IPS-18c (cell line): ENCODE data around the gene LYL1.

Experiments used
- H3K4me3 ChIP-seq: 2 replicates; pipeline ENCODE4 v1.7.0; 2013; ENCODE audit warnings: low read depth, mild to moderate bottlenecking, low read length, moderate library complexity; ENCODE audit not compliant: insufficient read depth
- H3K9me3 ChIP-seq: one replicate; pipeline ENCODE4 v1.6.1; 2013; ENCODE audit warnings: mild to moderate bottlenecking, low read length, moderate library complexity; ENCODE audit not compliant: control insufficient read depth, insufficient read depth

The LYL1 gene

GRCh38 chr19:13070425-13071140 lies 32.1 kb downstream of the LYL1 start:
- H3K9me3 ChIP-seq, result peaks cover 5% of the 10 kb centered on the region
- H3K4me3 ChIP-seq, result no peak overlapping the region

- H3K4me3 ChIP-seq, result no peak overlapping the region
- H3K9me3 ChIP-seq, result peaks cover 5% of the 10 kb centered on the region
Observed at GRCh38 chr19:13069415-13070359, 33.0 kb downstream of the LYL1 start.

- Histone ChIP-seq H3K9me3 (peaks cover 2% of the 10 kb centered on the region), H3K4me3 (no peak overlapping the region)
Observed at GRCh38 chr19:13068085-13068846, 34.4 kb downstream of the LYL1 start.

- H3K4me3 ChIP-seq, result no peak overlapping the region
- peaks cover 2% of the 10 kb centered on the region for H3K9me3 ChIP-seq
Observed at GRCh38 chr19:13066933-13067807, 35.5 kb downstream of the LYL1 start.

DNA sequence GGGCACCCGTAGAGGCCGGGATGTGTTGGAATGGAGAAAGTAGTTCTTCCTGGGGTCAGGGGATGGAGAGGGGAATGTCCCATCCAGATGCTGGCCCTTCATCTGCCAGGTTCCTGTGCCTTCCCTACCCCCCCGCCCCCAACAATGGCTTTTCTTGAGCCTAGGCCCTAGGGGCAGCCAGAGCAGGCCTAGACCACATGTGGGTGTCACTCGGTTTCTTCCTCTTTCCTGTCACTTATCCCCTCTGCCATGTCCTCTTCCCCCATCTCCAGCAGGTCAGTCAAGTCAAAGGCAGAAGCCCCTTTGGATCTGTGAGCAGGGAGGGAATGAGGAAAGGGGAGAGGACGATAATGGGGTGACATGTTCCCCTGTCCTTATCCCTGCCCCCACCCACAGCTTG lies 36.4 kb downstream of the LYL1 start:
- Histone ChIP-seq H3K4me3 (no peak overlapping the region), H3K9me3 (peaks cover 2% of the 10 kb centered on the region)

GRCh38 chr19:13064092-13064489 lies 38.6 kb downstream of the LYL1 start:
- H3K9me3 ChIP-seq, result peaks cover 2% of the 10 kb centered on the region
- no peak overlapping the region for H3K4me3 ChIP-seq

DNA sequence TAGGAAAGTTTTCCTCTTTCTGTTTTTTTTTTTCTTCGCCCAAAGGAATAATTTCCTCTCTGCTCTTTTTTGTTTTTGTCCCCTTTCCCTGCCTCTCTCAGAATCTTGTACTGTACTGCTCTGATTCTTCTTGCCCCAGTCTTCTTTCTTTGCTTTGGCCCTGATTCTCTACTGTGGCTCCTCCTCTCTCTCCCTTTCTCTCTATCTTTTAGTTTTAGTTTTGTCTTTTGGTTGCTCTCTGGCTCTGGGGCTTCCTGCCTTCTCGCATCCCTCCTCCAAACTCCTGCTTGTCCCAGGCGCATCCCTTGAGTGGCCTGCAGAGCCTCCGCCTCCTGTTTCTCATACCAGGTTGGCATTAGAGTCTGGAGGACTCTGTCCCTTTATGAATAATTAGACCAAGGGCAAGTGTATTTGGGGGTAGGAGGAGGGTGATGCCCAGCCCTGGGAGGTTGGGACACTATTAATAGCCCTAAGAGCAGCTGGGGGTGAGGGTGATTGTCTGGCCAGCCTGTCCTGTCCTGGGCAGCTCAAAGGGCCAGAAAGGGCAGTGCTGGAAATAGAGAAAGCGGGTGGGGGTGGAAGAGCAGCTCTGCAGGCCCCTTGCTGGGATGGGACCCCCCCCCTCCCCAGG lies 39.1 kb downstream of the LYL1 start:
- H3K4me3 ChIP-seq, result no peak overlapping the region
- H3K9me3 ChIP-seq, result peaks cover 2% of the 10 kb centered on the region

- H3K9me3 ChIP-seq, result peaks cover 2% of the 10 kb centered on the region
- H3K4me3 ChIP-seq, result no peak overlapping the region
Observed at GRCh38 chr19:13062317-13062716, 40.3 kb downstream of the LYL1 start.

DNA sequence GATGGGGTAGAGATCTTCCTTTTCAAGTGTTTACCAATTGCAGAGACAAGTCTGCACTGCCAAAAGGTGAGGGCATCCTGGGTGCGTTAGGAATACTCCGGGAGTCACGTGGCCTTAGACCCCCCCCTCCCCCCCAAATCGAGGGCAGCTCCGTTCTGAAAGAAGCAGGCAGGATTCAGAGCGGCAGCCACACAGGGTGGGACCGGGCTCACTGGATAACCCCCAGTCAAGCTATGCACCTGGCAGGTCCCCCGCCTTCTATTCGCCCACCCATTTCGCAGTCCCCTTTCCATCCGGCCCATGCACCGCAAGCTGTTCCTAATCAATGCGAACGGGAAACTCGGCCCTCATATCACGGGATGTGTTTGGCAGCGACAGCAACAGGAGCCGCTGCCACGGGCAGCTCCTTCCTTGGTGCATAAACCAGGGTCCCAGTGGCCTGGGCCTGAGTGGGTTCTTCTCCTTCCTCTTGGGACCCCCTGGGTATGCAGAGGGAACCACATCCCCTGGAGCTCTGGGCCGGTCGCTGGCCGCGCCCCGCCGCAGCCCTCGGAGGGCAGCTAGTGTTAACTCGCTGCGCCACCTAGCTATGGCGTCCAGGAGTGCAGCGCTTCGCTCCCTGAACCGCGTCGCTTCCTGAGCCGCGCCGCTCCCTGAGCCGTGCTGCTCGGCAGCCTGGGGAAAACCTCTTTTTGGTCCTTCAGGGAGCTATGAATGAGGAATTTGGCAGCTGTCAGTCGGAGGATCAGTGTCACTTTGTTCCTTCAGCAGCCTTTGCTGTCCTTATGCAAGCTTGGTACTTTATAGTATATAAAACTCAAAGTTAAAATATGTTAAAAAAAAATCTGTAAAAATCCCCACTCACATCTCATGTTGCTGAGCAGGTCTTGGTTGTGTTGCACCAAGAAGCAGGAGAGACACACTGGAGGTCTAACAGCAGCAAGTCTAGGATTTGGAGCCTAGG lies 41.4 kb downstream of the LYL1 start:
- Histone ChIP-seq H3K9me3 (peaks cover 2% of the 10 kb centered on the region), H3K4me3 (peak overlapping the region; percentile 53)

DNA sequence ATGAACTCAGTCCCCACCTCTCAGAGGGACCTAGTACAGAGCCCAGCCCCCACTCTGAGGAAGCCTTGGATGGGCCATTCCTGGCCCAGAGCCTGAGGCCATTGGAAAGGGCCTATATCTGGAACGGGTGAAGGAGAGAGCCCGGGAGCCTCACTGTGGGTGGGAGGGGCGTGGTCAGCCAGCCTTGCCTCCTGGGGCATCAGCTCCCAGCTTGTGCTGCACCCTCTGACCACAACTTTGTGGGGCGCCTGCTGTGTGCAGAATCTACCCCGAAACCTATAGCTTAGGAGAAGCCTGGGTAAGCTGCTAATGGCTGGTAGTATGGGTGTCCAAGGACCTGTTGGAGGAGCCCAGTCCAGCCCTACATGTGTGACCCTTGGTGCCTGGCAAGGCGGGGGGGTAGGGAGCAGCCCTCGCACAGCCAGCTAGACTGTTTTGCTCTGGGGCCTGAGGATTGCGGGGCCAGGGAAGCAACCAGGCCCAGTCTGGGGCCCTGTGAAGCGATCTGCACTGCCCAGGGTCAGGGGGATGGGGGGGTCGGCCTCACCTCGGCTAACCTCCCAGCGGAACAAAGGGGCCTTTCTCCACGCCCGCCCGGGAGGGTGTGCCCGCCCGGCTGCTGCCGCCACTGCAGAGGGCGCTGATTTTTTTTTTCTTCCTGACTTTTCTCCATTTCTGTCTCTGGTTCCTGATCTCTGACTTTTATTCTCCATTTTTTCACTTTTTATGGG lies 42.3 kb downstream of the LYL1 start:
- H3K4me3 ChIP-seq, result peak overlapping the region; percentile 53; the same call in 1 of the 2 replicates
- peaks cover 2% of the 10 kb centered on the region for H3K9me3 ChIP-seq

DNA sequence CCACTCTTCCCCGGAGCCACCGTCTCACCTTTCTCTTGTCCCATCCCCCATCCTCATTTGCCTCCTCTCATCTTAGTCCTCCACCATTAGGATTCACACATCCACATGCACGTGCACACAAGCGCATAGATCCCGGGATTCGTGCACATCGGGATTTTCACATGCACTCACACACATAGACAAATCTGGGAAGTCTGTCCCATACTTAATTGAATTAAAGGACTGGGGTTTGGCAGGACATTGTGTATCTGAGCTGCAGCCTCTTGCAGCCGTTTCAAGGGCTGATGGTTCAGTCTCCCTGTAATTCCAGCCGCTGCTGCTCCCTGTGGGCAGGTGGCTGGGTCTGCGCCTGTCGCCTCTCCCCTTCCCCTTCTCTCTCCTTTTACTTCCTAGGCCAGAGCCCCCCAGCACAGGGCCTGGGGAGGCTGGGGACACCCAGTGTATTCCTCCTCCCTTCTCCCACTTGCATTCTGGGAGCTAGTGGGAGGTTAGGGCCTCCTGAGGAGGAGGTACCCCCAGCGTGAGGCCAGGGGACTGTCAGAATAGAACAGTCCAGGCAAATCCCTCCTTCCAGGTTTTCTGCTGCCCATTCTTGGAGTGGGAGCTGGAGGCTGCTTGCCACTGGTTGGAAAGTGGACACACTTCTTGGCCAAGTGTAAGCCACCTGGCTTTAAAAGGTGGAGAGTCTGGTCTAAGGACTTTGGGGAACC lies 43.6 kb downstream of the LYL1 start:
- Histone ChIP-seq H3K9me3 (peaks cover 2% of the 10 kb centered on the region), H3K4me3 (no peak overlapping the region)

GRCh38 chr19:13057744-13058143 lies 44.9 kb downstream of the LYL1 start:
- Histone ChIP-seq H3K9me3 (peaks cover 2% of the 10 kb centered on the region), H3K4me3 (no peak overlapping the region)

GRCh38 chr19:13057147-13057572 lies 45.5 kb downstream of the LYL1 start:
- H3K4me3 ChIP-seq, result no peak overlapping the region
- H3K9me3 ChIP-seq, result peaks cover 2% of the 10 kb centered on the region

DNA sequence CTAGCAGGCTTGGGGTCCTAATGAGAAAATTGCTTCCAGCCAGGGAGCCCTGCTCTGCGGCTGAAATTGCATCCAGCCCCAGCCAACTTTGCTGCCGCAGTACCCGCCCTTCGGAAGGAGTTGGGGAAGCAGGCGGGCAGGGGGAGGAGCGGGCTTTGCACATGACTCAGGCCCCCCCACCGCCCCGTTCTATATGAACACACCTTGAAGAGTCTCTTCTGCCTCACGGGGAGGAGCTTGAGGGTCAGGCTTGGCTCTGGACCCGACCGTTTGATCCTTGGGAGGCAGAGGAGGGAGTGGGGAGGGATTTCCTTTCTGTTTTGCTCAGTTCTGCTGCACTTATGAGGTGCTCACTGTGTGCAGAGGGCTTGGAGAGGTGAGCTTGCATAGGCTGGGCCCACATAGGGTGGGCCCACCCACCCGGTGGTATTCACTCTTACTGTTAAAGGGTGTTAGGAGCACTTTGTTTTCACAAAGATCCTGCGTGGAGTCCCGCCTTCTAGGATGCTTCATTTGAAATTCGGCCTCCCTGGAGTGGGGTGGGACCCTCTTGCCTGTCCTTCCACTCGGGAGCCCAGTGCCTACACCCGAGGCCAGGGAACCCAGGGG lies 46.5 kb downstream of the LYL1 start:
- H3K4me3 ChIP-seq, result no peak overlapping the region; the same call in 1 of the 2 replicates
- peaks cover 2% of the 10 kb centered on the region for H3K9me3 ChIP-seq
